ENCODE results near the gene CFAP53.
"Not testable (repeated sequence)": the region's sequence is repeated elsewhere in the genome, so short reads cannot be mapped to it uniquely, and the experiment has no call there.

Gene CFAP53

GRCh38 chr18:50266248-50266704 lies at the start of gene CFAP53:
Gene CFAP53, minus strand, starts transcription at chr18:50266495. Its CDS starts 91 bp downstream, at chr18:50266404.
- peak; percentile 90 for DNase-seq

- DNase-seq, result no peak
These were observed 49.0 kb upstream of the CFAP53 start for GRCh38 chr18:50315100-50315871.

GRCh38 chr18:50313873-50314460 lies 47.7 kb upstream of the CFAP53 start:
- no peak for DNase-seq

- DNase-seq, result no peak
These were observed 46.8 kb upstream of the CFAP53 start for GRCh38 chr18:50313031-50313607.

- DNase-seq, result no peak
These were observed 46.2 kb upstream of the CFAP53 start for GRCh38 chr18:50312296-50313030.

GRCh38 chr18:50311650-50312049 lies 45.4 kb upstream of the CFAP53 start:
- no peak for DNase-seq

GRCh38 chr18:50310080-50310479 lies 43.8 kb upstream of the CFAP53 start:
- no peak for DNase-seq

GRCh38 chr18:50308851-50309250 lies 42.6 kb upstream of the CFAP53 start:
- not testable (repeated sequence) for DNase-seq

- peak; percentile 93 for DNase-seq
These were observed 41.6 kb upstream of the CFAP53 start for GRCh38 chr18:50307738-50308470.

- DNase-seq, result no peak
These were observed 41.1 kb upstream of the CFAP53 start for GRCh38 chr18:50307400-50307737.

GRCh38 chr18:50306944-50307343 lies 40.6 kb upstream of the CFAP53 start:
- DNase-seq, result no peak

- DNase-seq, result no peak
These were observed 34.8 kb upstream of the CFAP53 start for GRCh38 chr18:50301074-50301473.

GRCh38 chr18:50299626-50300388 lies 33.5 kb upstream of the CFAP53 start:
- no peak for DNase-seq

GRCh38 chr18:50298443-50299284 lies 32.4 kb upstream of the CFAP53 start:
- no peak for DNase-seq

- peak; percentile 82 for DNase-seq
These were observed 31.5 kb upstream of the CFAP53 start for GRCh38 chr18:50297621-50298442.

GRCh38 chr18:50293039-50293438 lies 26.7 kb upstream of the CFAP53 start:
- no peak for DNase-seq

GRCh38 chr18:50289108-50289443 lies 22.8 kb upstream of the CFAP53 start:
- no peak for DNase-seq

GRCh38 chr18:50288348-50289107 lies 22.2 kb upstream of the CFAP53 start:
- DNase-seq, result not testable (repeated sequence)

Measured in activated CD4-positive, alpha-beta T cell treated with anti-CD3 and anti-CD28 coated beads for 48 hours (primary cell).